Measurements from ENCODE around the gene CDH13. TPM values are rescaled to one million over a fixed set of nuclear protein-coding genes. Genes with fewer than 3 reads are reported as not detected.

CDH13 gene
- total and polyA plus RNA-seq, 2 donors (not counting 3 experiments of a cell fraction or from before 2014, with no cell fraction given) = 96.6 to 124 TPM

- no TSS peak for BruUV-seq (replicated peaks)
- Histone ChIP-seq H3K9ac (replicated peaks; ENCODE audit: extremely low read depth, insufficient read depth, low read length) (no peak overlapping the region), H3K9me3 (replicated peaks; ENCODE audit: control insufficient read depth, insufficient read depth, low read length) (no peaks in the 10 kb centered on the region), H3K36me3 (ENCODE audit: control insufficient read depth in 2 of 2, extremely low read depth in 1 of 2, insufficient read depth in 2 of 2, low read length in 2 of 2) (no peaks in the 10 kb centered on the region), H4K20me1 (replicated peaks; ENCODE audit: control insufficient read depth, extremely low read depth, insufficient read depth, low read length) (no peaks in the 10 kb centered on the region), H3K27me3 (ENCODE audit: control insufficient read depth in 2 of 2, insufficient read depth in 2 of 2, low read length in 2 of 2) (no peaks in the 10 kb centered on the region), H3K27ac (ENCODE audit: insufficient read depth, low read depth, low read length) (no peak overlapping the region), H3K9me1 (replicated peaks; ENCODE audit: control insufficient read depth, extremely low read depth, insufficient read depth, low read length) (no peaks in the 10 kb centered on the region), H2AFZ (ENCODE audit: low read depth, low read length) (no peak overlapping the region), H3K4me1 (ENCODE audit: control insufficient read depth, extremely low read depth, insufficient read depth, low read length) (peaks cover 8% of the 10 kb centered on the region), H3K79me2 (ENCODE audit: control insufficient read depth, insufficient read depth, low read length) (no peaks in the 10 kb centered on the region), H3K4me3 (replicated peaks in 1 of 3; ENCODE audit: insufficient read depth in 1 of 3, low read depth in 1 of 3, low read length in 3 of 3) (no peak overlapping the region), H3K4me2 (ENCODE audit: insufficient read depth, low read length) (no peak overlapping the region)
- dilution Hi-C loops (cut with MboI; ENCODE audit: extremely low pct_ligation_motif_present, low sequenced_read_pairs) = no loop called here
- CTCF ChIA-PET = no interaction called here
- intact Hi-C loops (cut with micrococcal nuclease) = no loop called here
- POLR2A ChIA-PET = no interaction called here
- TF ChIP-seq POLR2A (IDR thresholded peaks at IDR 0.05; ENCODE audit: low read depth, low read length) = no peak
- no peak for TF ChIP-seq JUN (IDR thresholded peaks at IDR 0.05; ENCODE audit: borderline replicate concordance, insufficient read depth, insufficient read length, low read depth)
- no peak for TF ChIP-seq FOS (IDR thresholded peaks at IDR 0.05; ENCODE audit: borderline replicate concordance, insufficient read depth, low read length)
- TF ChIP-seq, protein P1, sequence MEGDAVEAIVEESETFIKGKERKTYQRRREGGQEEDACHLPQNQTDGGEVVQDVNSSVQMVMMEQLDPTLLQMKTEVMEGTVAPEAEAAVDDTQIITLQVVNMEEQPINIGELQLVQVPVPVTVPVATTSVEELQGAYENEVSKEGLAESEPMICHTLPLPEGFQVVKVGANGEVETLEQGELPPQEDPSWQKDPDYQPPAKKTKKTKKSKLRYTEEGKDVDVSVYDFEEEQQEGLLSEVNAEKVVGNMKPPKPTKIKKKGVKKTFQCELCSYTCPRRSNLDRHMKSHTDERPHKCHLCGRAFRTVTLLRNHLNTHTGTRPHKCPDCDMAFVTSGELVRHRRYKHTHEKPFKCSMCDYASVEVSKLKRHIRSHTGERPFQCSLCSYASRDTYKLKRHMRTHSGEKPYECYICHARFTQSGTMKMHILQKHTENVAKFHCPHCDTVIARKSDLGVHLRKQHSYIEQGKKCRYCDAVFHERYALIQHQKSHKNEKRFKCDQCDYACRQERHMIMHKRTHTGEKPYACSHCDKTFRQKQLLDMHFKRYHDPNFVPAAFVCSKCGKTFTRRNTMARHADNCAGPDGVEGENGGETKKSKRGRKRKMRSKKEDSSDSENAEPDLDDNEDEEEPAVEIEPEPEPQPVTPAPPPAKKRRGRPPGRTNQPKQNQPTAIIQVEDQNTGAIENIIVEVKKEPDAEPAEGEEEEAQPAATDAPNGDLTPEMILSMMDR (IDR thresholded peaks at IDR 0.05; ENCODE audit: extremely low read depth in 1 of 2, insufficient read depth in 1 of 2, low read depth in 1 of 2, low read length in 2 of 2) = no peak
- TF ChIP-seq, protein P2, sequence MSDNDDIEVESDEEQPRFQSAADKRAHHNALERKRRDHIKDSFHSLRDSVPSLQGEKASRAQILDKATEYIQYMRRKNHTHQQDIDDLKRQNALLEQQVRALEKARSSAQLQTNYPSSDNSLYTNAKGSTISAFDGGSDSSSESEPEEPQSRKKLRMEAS (IDR thresholded peaks at IDR 0.05; ENCODE audit: insufficient read depth, insufficient read length) = no peak
- TF ChIP-seq MYC (IDR thresholded peaks at IDR 0.05; ENCODE audit: low read depth, low read length) = no peak
- TF ChIP-seq POLR2AphosphoS5 (IDR thresholded peaks at IDR 0.05; ENCODE audit: insufficient read depth, low read depth, low read length) = no peak
- no peak for TF ChIP-seq GATA2 (IDR thresholded peaks at IDR 0.05; ENCODE audit: insufficient read depth, insufficient read length, low read depth, low read length)
- no peak for DNase-seq (ENCODE audit: low read depth, low spot score)
- FAIRE-seq = no peak
Observed at GRCh38 chr16:83720213-83720612, 1093.4 kb downstream of the CDH13 start.

All from endothelial cell of umbilical vein (primary cell).